Sigmoid colon (tissue), 4 donors: Measurements from ENCODE around the gene SLCO3A1.

ENCODE experiments used
- EP300 ChIP-seq, 4 donors: sonication (generic); formaldehyde crosslinking; IDR thresholded peaks; one replicate each; pipeline ENCODE4 v1.6.1; 2017; ENCODE audit warnings: antibody characterized with exemption in 4 of 4
- POLR2A ChIP-seq, 2 donors: fragments of 450-650 bp; IDR thresholded peaks; one replicate each; pipeline ENCODE4 v1.6.1; 2016; ENCODE audit warnings: antibody characterized with exemption in 2 of 2, mild to moderate bottlenecking in 2 of 2, moderate library complexity in 2 of 2
- POLR2AphosphoS5 ChIP-seq, 4 donors: sonication (generic); formaldehyde crosslinking; IDR thresholded peaks; one replicate each; pipeline ENCODE4 v1.6.1; 2017; ENCODE audit warnings: antibody characterized with exemption in 4 of 4
- TF ChIP-seq, protein P1 (sequence below), 4 experiments: fragments of 450-650 bp in 3 of 4; fragments of 200-600 bp in 1 of 4; IDR thresholded peaks; one replicate each; pipeline ENCODE4 v1.5.1; 2016 to 2019; ENCODE audit warnings: antibody characterized with exemption in 4 of 4, mild to moderate bottlenecking in 3 of 4, moderate library complexity in 2 of 4

- TF ChIP-seq EP300 (IDR thresholded peaks at IDR 0.05) (no peak), POLR2AphosphoS5 (IDR thresholded peaks at IDR 0.05) (no peak), POLR2A (IDR thresholded peaks at IDR 0.05) (no peak)
- TF ChIP-seq, protein P1, sequence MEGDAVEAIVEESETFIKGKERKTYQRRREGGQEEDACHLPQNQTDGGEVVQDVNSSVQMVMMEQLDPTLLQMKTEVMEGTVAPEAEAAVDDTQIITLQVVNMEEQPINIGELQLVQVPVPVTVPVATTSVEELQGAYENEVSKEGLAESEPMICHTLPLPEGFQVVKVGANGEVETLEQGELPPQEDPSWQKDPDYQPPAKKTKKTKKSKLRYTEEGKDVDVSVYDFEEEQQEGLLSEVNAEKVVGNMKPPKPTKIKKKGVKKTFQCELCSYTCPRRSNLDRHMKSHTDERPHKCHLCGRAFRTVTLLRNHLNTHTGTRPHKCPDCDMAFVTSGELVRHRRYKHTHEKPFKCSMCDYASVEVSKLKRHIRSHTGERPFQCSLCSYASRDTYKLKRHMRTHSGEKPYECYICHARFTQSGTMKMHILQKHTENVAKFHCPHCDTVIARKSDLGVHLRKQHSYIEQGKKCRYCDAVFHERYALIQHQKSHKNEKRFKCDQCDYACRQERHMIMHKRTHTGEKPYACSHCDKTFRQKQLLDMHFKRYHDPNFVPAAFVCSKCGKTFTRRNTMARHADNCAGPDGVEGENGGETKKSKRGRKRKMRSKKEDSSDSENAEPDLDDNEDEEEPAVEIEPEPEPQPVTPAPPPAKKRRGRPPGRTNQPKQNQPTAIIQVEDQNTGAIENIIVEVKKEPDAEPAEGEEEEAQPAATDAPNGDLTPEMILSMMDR (IDR thresholded peaks at IDR 0.05): no peak
Observed at GRCh38 chr15:91975241-91975978, 121.9 kb downstream of the SLCO3A1 start.
